ENCODE data around the gene COLEC11.

Gene COLEC11

DNA sequence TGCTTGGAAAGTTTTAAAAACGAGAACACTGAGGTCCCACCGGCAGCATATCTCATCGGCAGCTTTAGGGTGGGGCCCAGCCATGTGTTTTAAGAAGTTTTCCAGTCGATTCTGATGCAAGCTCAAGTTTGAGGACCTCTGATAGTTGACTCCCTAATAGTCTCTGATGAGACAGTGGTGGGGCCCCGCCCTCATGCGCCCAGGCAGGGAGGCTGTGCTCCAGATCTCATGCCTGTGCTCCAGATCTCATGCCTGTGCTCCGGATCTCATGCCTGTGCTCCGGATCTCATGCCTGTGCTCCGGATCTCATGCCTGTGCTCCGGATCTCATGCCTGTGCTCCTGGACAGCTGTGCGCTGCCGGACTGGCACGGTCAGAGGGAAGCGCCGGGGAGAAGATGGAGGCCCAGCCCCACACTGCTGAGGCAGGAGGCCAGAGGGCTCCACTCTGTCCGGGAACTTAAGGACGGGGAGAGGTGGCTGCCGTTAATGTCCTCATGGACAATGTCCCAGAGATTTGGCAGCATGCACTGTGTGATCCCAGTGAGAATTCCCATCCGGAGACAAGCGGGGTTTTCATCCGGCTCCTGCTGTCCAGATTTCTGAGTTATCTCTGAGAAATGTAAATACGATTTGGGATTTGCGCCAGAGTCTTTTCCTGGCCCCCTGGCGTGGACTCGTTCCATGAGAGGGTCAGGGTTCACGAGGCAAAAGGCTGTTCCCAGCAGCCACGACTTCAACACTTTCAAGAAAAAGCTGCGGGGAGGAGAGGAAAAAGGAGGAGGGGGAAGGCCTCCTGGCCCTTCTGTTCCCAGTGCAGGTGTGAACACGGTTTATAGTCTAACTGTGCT lies 9.4 kb upstream of the COLEC11 start:
- no peak for DNase-seq (ENCODE audit: low spot score)

DNA sequence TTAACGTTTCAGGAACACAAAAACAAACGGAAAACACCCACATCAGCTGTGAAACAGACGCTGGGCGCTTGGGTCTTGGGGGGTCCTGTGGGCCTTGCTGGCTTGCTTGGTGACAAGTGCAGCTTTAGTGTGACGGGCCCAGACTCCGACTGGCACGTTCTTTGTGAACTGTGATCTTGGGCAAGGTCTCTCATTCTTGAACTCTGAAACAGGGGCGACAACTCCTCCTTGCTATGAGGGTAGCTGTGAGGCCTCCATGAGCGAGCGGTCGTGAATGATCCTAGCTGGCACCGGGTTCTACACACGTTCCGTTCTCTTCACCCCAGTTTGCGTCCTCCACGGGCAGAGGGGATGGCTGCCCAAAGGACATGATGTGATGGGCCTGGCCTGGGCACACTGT lies 8.7 kb upstream of the COLEC11 start:
- no peak for DNase-seq (ENCODE audit: low spot score)

DNA sequence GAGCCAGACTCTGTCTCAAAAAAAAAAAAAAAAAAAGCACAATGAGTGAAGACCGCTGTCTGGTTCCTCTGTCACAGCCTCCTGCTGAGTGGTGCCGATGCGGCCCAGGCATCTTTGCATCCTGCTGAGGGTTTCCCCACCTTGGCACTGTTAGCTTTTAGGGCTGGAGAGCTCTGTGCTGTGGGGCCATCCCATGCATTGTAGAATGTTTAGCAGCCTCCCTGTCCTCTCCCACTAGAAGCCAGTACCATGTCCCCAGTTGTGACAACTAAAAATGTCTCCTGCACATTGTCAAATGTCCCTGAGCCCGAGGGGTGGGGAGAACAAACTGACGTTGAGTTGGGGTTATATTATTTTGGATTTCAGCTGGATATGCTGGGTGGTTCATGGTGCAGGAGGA lies 7.9 kb upstream of the COLEC11 start:
- no peak for DNase-seq (ENCODE audit: low spot score)

DNA sequence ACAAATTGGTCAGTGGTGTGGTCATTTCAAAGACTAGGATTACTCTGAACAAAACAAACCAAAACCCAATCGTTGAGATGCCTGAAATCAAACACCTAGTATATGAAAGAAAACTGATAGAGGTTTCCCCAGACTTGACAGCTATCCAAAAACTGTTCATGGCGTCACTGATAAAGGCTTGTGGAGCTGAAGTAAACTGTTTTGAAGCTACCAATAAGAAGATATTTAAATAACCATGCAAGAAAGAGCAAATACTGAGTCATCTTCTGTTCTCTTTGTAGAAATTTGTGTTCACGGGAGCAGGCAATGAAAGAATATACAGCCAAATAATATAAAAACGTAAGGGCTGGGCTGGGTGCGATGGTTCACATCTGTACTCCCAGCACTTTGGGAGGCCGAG lies 7.5 kb upstream of the COLEC11 start:
- DNase-seq (ENCODE audit: low spot score), result no peak

DNA sequence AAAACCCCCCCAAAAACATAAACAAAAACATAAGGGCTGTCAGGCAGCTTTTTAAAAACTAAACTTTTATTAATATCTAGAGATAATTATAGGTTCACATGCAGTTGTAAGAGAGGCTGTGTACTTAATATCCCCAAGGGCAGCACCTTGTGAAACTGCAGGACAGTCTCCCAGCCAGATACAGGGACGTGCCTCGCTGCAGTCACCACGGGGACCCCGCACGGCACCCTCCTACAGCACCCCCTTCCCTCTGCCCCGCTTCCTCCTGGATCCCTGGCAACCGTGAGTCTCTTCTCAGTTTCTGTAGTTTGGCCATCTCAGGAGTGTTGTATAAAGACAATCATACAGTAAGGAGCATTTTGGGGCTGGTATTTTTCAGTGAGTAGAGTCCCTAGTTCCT lies 6.8 kb upstream of the COLEC11 start:
- no peak for DNase-seq (ENCODE audit: low spot score)

DNA sequence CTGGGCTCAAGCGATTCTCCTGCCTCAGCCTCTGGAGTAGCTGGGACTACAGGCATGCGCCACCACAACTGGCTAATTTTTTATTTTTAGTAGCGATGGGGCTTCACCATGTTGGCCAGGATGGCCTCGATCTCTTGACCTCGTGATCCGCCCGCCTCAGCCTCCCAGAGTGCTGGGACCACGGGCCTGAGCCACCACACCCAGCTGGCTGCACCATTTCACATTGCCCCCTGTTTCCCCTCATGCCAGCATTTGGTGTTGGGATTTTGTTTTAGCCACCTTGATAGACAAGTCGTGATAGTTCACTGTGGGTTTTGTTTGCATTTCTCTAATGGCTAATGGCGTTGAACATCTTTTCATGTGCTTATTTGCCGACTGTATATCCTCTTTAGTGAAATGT lies 5.8 kb upstream of the COLEC11 start:
- no peak for DNase-seq (ENCODE audit: low spot score)

DNA sequence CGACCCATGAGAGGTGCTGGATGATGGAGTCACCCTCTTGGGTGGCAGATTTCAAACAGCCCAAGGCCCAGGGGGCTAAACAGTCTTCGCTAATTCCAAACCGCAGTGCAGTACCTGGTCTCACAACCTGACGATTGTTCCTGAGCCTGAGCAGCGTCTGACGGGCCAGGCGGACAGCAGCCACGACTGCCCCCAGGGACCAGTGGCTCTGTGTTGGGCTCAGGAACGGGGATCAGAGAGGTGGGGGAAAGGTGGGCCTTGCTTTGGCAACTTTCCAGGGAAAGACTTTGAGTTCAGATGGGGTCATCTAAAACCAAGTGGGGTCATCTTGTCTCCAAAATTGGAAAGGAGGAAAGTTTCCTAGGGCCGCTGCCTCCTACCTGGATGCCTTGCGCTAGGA lies 492 bp downstream of the COLEC11 start:
- no peak for DNase-seq (ENCODE audit: low spot score)

DNA sequence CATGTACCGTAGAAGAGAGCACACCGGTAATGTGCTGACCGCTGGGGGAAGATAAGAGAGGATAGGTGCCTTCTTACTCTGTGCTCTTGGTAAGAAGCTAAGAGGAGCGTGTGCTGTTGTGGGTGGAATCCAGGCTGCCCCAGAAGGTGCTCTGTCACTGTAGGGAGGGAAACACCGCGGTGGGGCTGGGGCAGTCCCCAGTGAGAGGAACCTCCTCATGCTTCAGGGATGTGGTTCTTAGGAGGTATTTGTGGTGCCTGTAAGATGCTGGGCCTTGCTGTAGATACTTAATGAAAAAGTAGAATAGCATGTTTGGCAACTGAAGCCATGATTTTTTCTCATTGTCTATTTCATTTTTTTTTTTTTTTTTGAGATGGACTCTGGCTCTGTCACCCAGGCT lies 1.1 kb downstream of the COLEC11 start:
- no peak for DNase-seq (ENCODE audit: low spot score)

DNA sequence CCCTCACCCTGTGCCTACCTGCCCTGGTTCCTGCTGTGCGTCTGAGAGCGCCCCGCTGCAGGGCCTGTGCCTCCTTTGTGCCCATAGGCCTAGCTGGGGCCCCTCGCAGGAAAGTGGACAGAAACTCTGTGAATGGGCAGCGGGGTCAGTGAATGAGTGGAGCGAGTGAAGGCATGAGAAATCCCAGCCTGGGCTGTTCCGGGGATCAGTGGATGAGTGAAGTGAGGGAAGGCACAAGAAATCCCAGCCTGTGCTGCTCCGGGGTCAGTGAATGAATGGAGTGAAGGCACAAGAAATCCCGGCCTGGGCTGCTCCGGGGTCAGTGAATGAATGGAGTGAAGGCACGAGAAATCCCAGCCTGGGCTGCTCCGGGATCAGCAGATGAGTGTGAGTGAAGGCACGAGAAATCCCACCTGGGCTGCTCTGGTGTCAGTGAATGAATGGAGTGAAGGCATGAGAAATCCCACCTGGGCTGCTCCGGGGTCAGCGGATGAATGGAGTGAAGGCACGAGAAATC lies 2.0 kb downstream of the COLEC11 start:
- DNase-seq (ENCODE audit: low spot score), result no peak

DNA sequence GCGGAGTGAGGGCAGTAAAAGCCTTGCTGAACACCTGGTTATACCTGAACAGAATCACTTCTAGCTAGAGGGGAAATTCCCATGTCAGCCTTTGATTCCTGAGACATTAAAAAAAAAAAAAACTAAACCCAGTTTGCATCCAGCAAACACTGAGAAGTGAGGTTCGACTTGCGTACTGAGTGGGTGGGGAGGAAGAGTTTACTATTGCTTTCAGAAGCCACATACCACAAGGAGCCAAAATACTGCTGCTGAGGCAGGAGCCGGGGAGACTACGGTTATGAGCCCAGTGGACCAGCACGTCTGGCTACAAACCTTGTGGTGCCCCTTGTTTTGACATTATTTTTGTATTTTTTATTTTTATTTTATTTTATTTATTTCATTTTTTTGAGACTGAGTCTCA lies 2.7 kb downstream of the COLEC11 start:
- DNase-seq (ENCODE audit: low spot score), result no peak

DNA sequence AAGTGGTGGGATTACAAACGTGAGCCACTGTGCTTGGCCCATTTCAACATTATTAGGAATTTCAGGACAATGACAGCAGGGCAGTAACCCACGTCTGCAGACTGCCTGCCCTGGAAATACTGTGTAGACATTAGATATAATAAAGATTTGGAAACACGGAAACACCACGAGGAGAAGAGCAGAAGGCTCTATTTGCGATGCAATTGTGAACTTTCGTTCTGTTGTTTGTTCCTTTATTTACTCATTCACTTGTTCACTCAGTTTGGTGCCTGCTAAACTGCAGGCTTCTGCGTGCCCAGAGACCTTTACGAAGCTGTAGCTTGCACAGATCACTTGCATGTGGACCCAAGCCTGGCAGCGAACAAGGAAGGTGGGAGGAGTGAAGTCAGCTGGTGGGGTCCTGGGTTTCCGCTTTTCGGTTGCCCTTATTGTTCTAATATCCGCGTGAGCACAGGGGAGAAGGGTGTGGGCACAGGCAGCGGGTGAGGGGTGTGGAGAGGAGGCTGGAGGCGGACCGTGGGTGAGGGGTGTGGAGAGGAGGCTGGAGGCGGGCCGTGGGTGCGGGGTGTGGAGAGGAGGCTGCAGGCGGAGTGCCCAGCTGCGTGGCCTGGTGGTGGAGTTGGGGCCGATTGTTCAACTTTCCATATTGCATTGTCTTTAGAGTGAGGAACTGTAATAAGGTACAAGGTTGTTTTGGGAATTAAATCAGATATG lies 3.4 kb downstream of the COLEC11 start:
- no peak for DNase-seq (ENCODE audit: low spot score)

DNA sequence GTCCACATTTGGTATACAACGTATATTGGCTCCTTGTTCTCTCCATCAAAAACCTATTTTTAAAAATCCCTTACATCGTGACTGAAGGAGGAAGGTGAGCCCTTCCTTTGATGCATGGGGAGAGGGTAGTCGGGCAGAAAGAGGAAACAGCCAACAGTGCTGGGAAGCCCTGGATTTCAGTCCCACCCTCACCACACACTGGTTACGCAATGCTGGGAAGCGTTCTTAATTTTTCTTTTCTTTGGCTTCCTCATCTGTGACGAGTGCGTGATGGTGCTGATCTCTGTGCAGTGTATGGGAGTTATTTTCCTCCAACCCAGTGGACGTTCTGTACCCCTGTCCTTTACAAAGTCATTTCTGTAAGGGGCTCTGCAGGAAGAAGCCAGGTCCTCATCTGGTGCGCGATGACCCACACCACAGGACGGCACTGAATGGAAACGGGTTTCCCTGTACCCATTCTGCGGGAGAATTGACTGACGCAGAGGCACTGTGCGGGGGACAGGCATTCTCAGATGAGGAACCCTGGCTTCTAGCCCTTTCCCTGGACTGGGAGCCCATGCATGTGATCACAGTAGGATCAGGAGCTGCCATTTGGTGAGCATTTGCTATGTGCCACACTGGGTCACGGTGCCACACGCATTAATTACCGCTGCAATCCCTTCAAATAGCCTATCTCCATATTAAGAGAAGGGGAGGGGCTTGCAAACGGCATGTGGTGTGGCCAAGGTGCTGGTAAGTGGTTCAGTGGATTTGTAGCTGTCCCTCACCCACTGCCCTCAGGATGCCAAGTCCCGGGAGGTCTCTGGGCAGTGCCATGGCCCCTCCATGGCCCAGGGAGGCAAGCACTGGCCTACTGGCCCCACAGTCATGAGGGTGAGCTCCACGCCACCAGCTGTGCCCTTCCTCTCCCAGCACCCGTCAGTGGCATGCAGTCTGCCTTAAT lies 4.3 kb downstream of the COLEC11 start:
- no peak for DNase-seq (ENCODE audit: low spot score)

DNA sequence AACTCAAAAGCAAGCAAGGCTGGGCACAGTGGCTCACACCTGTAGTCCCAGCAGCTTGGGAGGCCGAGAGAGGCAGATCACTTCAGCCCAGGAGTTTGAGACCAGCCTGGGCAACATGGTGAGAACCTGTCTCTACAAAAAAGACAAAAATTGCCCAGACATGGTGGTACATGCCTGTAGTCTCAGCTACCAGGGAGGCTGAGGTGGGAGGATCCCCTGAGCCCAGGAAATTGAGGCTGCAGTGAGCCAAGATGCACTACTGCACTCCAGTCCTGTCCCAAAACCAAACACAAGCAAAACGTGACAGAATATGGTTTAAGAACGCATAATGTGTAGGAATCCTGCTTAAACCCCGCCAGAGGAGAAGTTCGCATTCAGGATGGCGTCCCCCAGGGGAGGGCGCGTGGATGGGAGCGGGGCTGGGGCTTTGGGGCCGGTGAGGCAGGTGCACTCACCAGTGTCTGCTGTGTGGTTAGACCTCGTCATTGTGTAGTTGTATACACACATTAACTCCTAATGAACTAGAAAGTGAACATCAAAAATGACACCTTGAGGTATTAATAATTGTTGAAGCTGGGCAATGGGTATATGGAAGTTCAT lies 5.4 kb downstream of the COLEC11 start:
- DNase-seq (ENCODE audit: low spot score), result no peak

DNA sequence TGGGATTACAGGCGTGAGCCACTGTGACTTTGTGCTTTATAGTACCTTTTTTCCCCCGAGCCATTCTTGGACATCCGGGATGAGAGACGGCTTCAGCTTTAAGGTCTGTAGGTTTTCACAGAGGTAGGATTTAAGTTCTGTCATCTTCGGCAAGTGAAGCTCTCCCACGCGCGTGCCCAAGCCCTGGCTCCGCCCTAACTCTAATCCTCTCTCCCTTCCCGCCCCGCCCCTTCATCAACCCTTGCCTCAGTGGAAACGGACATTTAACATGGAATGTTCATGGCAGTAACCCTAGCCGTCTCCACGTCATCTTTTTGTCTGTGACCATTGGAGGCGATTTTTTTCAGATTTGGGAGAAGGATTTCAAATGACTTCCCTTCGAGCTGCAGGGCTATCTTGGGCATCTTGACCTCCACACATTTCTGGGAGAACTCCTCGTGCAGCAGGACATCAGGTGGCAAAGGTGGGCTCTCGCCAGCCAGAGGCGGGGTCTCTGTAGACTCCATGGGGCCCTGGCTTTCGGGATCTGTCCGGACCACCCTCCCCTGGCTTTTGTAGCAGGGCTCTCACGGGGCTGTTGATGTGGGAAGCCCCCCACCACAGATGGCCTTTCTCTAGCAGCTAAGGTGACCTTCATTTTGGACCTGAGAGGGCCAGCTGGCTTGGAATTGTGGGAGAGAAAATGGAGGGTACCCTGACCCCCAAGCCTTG lies 6.8 kb downstream of the COLEC11 start:
- DNase-seq (ENCODE audit: low spot score), result no peak

DNA sequence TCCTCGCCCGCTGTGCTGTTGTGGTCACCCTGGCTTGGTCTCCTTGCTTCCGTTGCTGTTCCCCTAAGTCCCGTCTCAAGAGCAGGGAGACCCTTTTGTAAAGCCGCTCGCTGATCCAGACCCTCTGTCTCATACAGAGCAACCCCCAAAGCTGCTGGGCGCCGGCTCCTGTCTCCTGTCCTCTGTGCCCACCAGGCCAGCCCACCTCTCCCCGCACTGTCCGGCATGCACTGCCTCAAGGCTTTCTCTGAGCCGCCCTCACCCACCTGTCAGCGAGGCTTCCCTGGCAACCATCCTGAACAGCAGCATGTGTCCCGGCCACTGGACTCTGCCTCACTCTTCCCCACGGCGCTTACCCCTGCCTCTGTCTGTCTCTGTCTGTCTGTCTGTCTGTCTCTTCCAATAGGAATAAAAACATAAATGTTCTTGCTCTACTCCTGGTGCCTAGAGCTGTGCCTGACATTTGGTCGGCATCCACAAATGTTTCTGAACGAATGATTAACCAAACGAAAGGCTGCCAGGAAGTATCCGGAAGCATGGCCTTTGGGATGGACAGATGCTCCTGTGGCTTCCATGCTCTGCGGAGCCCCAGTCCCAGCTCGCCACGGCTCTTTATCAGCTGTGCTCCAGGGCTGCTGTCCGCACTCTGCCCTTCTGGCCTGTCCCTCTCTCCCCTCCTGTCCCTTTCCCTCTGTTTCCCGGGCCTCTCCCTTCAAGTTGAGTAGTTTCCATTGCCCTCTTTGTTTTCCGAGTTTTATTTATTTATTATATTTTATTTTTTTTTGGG lies 7.8 kb downstream of the COLEC11 start:
- no peak for DNase-seq (ENCODE audit: low spot score)

DNA sequence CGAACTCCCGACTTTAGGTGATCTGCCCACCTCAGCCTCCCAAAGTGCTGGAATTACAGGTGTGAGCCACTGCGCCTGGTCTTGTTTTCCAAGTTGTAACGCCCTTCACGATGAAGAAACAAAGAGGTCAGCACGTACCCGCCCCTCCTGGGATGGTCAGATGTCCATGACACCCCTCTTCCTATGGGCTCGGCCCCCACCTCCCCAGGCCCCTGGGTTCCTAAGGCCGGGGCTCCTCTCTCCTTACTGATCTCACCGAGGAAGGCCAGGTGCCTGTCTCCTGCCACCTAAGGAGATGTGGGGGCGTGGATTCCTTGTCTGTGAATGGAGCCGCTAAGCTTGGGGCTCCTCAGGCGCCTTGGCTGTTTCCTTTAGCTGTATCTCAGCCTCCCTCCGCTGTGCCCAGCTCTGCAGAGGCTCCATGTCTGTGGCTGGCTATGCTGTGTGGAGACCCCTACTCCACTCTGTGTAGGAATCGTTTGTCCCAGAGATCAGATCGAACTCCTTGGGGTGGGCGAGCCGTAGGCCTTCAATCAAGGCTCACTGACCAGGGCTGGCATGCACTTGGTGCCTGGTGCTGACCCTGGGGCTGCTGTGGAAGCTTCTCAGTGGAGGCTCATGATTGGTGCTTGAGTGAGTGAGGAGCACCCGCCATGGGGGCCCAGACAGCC lies 8.8 kb downstream of the COLEC11 start:
- no peak for DNase-seq (ENCODE audit: low spot score)

DNA sequence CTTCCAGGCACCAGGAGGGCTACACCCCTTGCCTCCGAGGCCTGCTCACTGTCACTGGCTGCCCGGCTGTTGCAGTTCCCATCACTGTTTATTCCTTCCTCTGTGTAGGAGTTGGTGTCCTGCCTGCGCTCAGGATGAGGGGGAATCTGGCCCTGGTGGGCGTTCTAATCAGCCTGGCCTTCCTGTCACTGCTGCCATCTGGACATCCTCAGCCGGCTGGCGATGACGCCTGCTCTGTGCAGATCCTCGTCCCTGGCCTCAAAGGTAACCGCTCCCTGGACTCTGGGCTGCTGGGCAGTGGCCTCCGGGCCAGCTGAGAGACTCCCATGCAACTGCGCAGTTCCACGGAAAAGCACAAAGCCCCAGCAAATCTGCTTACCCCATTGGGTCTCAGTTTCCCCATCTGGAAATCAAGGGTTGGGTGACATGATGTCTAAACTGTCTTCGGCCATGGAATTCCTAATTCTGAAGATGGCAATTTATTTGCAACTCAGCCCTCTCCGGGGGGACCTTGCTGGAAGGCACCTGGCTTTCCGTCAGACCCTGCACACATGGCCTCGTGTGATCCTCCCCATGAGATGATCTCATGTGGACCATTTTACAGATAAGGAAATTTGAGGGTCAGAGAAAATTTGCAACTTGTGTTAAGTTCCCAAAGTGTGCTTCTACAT lies 9.4 kb downstream of the COLEC11 start:
- no peak for DNase-seq (ENCODE audit: low spot score)

DNA sequence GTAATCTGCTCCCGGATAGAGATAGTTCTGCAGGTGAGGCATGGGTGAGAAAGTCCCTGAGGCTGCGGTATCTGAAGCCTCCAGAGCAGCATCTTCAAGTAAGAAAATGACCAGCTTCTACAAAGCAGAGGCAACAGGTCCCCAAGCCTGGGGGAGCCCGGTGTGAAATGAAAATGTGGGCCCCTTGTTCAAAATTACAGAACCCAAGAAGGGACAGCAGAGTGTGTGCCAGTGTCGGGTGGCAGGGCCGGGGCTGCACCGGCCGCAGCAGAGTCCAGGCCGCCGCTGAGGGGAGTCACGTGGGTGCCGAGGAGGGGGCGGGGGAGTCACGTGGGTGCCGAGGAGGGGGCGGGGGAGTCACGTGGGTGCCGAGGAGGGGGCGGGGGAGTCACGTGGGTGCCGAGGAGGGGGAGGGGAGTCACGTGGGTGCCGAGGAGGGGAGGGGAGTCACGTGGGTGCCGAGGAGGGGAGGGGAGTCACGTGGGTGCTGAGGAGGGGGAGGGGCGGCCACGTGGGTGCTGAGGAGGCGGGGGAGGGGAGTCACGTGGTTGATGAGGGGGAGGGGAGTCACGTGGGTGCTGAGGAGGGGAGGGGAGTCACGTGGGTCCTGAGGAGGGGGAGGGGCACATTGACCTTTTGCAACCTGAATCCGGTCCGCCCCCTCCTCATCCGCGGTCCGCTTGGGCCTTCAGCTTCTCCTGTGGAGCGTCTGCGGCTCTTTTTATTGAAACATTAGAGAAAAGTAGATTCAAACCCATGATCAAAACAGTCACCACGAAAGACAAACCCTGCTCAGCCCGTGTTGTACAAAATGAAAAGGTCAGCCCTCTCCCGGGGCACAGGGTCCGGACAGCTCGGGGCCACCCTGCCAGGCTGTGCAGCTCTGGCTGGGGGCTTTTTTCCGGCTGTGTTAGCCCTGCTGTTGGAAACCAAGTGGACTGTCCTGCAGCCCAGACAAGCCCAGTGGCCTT lies 10.4 kb downstream of the COLEC11 start:
- DNase-seq (ENCODE audit: low spot score), result peak; percentile 64
